Iris pigment epithelial cell (primary cell): ENCODE data around the gene NAALADL1.
"Not testable (repeated sequence)": the region's sequence is repeated elsewhere in the genome, so short reads cannot be mapped to it uniquely, and the experiment has no call there.

Source experiments
- DNase-seq: peaks from one replicate; pipeline ENCODE4 v3.0.0-alpha.2; 2011; ENCODE audit warnings: low read depth

Gene NAALADL1

DNA sequence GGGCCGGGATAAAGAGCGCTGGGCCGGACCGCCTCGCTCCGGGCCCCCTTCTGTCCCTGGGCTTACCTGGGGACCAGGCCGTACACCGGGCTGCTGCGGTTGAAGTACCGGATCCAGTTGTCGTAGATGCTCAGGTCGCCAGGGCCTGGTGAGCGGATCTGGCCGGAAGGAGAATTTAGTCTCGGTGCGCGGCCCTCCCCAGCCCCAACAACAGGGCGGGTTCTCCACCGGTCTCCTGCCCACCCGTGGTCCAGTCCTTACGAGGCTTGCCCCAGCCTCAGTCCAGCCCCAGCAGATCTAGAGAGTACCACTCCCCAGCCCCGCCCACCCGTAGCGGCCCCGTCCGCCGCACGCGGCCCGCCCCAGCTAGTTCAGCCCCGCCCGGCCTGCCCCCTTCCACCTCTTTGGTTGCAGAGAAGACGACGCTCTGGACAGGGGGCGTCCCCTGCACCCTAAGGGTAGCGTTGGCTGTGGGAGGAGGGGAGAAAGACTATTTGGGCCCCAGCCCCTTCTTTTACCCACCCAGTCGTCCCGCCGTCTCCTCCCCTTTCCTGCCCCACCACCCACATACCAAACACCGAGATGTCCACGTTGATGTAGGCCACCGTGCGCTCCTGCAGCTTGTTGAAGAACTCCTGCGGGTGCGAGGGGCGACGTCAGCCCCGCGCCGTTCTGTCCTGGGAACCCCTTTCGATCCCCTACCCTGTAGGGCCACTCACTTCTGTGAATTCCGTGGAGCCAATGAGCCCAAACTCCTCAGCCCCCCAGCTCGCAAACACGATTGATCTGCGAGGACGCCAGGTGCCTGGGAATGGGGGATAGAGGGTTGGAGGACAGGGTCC is 10.6 kb downstream of the NAALADL1 start:
- no peak for DNase-seq

DNA sequence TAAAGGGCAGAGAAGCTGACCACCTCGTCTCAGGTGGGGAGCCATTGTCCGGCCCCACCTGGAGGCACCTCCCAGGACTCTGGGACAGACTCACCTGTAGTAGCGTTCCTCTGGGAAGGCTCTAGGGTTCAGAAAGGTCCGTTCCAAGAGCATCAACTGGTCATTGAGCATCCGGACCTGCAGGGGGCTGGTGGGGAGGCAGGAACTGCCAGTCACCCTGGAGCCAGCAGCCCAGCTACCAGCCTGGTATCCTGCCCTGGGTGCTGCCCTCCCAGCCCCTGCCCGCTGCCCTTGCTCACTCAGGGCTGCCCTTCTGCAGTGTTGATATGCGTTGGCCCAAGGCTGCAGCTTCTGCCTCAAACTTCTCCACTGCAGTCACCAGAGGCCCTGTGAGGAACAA is 12.6 kb downstream of the NAALADL1 start:
- DNase-seq, result no peak

DNA sequence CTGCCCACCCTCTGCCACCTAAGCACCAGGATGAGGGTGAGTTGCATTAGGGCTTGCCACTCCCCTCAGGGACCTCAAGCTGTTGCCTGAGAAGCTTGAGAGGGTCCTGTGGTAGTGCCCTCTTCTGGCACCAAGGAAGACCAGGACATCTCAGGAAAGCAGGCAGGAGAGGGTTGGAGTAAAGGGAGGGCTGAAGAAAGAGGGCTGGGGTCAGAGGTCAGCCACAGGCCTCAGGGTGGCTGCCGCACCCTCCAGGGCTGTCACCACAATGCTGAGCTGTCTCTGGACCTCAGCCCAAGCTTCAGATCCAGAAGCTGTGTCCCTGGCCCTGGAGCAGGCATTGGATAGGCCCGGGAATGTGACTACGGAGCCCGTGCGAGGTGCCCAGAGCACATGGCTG is 13.3 kb downstream of the NAALADL1 start:
- no peak for DNase-seq

DNA sequence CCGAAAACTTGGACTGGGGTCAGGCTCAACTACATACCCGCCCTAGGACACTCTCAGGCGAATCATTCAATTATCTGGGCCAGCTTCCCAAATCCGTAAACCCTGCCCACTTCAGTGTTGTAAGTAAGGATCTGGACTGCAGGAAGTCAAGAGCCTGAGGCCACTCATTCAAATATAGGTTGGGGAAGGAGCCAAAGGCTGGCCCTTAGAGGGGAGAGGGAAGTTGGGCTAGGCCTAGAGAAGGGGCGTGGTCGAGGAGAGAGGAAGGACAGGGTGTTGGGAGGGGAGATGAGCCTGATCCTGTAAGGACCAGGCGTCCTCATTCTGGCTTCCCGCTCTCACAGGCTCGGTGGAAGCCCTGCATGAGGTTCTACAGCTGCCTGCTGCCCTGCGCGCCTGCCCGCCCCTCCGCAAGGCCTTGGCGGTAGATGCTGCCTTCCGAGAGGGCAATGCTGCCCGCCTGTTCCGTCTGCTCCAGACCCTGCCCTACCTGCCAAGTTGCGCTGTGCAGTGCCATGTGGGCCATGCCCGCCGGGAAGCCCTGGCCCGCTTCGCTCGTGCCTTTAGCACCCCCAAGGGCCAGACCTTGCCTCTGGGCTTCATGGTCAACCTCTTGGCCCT is 14.4 kb downstream of the NAALADL1 start:
- DNase-seq, result no peak

DNA sequence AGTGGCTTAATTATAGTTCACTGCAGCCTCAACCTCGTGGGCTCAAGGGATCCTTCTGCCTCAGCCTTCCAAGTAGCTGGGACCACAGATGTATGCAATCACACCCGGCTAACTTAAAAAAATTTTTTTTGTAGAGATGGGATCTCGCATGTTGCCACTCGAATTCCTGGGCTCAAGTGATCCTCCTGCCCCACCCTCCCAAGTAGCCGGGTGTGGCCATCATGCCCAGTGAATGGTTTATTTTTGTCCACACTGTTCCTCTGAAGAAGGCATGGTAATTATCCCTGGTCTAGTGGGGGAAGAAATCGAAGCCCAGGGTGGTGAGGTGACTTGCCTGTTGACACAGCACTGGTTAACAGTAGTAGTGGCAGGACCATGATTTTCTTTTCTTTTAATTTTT is 15.5 kb downstream of the NAALADL1 start:
- DNase-seq, result no peak

DNA sequence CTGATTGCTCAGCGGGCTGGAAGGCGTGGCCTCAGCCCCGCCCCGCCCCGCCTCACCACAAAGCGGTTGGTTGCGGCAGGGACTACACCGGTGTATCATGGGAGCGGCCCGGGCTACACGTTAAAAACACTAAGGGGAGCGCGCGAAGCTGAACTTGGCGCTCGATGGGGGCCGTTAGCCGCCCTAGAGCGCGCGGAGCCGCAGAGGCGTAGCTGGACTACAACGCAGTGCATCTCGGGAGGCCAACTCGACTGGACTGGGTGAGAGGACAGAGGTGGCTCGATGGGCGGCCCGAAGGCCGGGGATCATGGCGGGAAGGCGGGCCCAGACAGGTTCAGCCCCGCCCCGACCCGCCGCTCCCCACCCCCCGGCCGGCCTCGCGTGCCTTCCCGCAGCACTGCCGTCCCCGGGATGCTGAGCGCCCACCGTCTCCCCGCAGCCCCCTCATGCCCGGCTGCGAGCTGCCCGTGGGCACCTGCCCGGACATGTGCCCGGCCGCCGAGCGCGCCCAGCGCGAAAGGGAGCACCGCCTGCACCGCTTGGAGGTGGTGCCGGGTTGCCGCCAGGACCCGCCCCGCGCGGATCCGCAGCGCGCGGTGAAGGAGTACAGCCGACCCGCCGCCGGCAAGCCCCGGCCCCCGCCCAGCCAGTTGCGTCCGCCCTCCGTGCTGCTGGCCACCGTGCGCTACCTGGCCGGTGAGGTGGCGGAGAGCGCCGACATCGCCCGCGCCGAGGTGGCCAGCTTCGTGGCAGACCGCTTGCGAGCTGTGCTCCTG is 17.3 kb downstream of the NAALADL1 start, which contains the start of gene SAC3D1:
Gene SAC3D1, plus strand, starts transcription at position 364 of the 776 bp plus-strand sequence. Its CDS starts 83 bp downstream, at position 447.
- DNase-seq, result peak; percentile 92

DNA sequence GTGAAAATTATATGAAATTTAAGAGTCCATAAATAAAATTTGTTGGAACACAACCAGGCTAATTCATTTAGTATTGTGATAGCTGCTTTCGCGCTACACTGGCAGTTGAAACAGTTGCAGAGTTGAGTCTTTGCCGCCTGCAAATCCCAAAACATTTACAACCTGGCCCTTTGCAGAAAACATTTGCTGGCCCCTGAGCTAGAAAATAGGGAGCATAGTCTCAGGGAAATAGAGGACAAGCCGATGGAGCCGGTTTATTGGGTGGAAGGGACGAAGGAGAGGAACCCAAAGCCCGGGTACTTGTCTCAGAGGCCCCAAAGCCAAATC is 17.9 kb downstream of the NAALADL1 start:
- no peak for DNase-seq

DNA sequence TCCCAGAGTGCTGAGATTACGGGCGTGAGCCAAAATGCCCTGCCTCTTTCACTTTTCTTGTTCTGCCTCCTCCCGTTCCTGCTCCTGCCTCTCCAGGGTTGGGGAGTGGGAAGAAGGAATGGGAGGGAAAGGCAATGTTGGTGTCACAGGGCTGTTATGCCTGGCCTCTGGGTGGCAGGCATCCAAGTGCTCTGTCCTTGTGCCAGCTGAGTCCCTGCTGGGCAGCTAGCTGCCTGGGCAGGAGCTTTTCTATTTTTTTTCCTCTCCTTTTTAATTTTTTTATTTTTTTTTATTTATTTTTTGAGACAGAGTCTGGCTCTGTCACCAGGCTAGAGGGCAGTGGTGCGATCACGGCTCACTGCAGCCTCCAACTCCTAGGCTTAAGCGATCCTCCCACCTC is 21.4 kb downstream of the NAALADL1 start:
- DNase-seq, result no peak

DNA sequence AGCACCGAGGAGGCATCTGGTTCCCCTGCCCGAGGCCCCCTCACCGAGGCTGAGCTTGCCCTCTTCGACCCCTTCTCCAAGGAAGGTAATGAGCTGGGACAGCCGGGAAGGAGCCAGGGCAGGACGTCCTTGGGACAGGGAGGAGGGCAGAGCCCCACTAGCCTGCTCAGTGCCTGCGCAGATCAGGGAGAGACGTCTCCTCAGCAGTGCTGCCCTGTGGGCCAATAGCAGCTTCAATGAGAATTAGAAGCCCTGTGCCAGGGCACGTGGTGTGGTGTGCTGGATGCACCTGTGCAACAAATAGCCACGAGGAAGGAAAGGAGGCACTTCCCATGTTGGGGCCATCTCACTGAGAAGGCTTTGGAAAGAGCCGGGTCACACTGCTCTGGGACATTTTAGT is 22.8 kb downstream of the NAALADL1 start:
- DNase-seq, result no peak

DNA sequence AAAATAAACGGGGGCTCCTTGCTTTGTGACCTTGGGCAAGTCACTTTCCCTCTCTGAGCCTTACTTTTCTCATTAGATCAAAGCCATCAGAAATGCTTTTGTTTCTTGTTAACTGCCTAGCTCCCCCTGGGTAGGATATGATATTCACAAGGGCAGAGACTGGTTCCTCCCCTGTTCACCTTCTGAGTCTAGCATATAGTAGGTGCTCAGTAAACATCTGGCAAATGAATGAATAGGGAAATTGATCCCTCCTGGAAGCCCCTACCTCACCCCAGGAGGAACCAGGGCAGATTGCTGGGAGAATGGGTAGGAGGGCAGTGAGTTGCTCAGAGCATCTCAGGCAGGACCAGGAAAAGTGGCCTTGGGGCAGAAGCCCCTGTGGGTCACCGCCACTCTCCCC is 23.9 kb downstream of the NAALADL1 start:
- no peak for DNase-seq

DNA sequence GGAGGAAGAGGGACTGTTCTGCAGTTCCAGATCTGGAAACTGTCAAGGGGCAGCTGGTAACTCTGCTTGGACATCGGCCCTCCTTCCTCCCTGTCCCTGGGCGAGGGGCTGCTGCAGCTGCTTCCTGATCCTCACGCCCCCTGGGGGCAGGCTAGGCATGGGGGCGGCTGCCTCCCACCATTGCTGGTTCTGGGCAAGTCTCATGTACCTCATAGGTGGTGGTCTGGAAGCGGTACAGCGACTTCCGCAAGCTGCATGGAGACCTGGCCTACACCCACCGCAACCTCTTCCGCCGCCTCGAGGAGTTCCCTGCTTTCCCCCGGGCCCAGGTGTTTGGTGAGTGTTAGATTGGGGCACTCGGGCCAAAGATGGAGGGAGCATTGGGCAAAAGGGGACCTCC is 26.1 kb downstream of the NAALADL1 start:
- no peak for DNase-seq

DNA sequence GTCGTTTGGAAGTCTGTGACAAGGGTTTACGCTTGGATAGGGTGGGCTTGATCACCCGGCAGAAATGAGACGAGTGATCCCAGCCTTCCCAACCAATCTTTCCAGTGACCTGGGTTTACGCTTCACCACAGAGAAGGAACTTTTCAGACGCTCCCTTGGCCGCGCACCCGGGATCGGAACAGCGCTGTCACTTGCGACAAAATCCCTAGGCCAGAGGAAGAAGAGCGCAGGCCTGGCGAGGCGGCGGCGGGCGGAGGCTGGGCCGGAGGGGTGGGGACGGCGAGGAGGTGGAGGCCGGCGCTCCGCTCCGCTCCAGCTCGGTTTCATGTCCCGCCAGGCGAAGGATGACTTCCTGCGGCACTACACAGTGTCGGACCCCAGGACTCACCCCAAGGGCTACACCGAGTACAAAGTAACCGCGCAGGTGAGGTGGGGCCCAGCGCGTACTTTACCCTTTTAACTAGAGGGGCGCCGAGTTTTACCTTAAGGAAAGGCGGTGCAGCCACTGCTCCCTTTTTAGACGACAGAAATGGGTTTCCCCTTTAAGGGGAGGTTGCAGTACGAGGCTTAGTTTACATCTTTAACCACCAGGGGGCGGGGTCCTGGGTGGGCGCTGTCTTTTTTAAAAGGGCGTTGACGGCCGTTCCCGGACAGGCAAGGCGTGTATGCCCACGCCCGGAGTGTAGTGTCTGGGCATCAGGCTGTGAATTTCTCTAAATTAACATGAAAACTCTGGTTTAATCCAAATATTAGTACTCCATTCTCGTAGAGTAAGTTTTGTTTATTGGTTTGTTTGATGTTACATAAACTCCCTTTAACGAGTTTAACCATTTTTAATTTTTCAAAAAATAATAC is 30.9 kb downstream of the NAALADL1 start, which contains the start of gene SNX15:
Gene SNX15, plus strand, starts transcription at position 227 of the 855 bp plus-strand sequence. Its CDS starts 99 bp downstream, at position 326.
- DNase-seq, result peak; percentile 97

DNA sequence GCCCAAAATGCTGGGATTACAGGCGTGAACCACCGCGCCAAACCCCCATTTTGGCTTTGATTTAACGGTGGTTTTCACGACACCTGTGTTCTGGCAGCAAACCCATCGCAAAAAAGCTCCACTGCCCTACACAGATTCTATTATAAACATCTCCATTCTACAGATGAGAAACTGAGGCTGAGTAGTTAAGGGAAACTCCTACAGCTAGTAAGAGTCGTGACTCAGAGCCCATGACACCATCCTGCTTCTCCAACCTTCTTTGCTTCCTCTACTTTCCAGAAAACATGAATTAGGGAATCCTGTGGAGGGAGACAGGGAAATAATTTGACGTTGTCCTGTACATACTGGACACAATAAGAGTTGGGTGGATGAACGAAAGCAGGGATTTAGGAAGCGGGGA is 31.5 kb downstream of the NAALADL1 start:
- DNase-seq, result no peak

DNA sequence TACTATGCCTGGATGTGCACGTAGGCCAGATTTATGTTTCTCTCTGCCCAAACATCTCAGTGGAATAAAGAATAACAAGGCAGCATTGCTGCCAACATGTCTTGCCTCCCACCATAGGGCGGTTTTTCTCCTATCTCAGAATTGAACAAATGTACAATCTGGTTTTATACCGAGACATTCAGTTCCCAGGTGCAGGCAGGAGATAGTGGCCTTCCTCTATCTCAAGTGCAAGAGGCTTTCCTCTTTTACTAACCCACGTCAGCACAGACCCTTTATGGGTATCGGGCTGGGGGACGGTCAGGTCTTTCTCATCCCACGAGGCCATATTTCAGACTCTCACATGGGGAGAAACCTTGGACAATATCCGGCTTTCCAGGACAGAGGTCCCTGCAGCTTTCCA is 34.9 kb downstream of the NAALADL1 start:
- not testable (repeated sequence) for DNase-seq

DNA sequence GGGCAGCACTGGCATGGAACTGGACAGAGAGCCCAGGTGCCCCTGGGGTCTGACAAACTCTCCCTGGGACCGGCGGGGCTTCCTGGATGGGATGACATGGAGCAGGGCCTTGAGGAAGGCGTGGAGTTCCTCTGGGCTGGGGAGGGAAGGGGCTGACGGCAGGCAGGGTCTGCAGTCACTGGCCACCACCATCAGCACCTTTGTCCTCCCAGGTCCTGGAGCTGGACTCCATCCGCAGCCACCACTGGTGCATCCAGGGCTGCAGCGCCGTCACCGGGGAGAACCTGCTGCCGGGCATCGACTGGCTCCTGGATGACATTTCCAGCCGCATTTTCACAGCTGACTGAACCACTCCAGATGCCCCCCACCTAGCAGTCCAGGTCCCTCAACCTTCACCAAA is 36.8 kb downstream of the NAALADL1 start:
- DNase-seq, result no peak

DNA sequence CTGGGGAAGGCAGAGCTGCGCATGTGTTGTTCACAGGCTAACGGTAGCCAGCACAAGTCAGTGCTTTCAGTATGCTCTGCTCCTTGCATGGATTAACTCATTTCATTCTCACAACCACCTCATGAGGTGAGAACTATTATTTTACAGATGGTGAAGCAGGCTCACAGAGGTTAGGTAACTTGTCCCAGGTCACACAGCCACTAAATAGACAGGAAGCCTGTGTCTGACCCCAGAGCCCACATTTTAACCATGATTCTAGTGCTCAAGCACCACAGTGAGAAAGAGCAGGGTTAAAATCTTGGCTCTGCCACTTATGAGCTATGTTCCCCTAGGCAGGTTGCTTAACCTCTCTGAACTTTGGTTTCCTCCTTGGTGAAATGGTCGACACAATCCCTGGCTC is 37.4 kb downstream of the NAALADL1 start:
- no peak for DNase-seq

DNA sequence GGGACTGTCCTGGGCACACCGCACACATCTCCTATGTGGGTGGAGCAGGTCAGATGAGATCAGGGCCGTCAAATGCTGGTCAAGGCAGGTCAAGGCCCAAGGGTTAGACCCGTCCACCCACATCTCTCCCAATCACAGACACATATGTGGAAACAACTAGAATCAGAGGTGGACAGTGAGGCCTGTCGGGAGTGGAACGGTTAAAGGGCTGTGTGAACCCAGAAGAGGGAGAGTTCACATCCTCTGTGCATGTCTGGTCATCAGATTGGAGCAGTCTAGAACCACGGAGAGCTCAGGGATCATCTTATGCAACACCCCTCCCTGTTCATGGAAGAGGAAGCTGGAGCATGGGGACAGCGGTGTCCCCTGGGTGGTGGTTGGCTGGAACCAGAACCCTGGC is 38.5 kb downstream of the NAALADL1 start:
- no peak for DNase-seq

DNA sequence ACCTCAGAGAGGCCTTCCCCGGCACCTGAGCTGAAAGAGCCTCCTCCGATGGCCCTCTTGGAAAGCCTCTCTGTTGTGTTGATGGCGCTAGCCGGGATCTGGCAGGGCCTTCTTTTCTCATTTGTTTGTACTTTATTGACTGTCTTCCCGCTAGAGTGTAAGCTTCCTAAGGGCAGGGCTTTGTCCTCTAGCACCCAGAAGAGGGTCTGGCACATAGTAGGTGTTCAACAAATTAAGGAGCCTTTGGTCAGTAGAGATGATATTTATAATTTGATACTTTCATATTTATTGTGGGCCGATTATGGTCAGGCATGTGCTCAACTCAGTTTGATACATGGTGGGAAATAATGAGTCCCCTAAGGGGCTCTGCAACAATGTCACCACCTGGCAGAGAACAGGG is 40.4 kb downstream of the NAALADL1 start:
- no peak for DNase-seq

DNA sequence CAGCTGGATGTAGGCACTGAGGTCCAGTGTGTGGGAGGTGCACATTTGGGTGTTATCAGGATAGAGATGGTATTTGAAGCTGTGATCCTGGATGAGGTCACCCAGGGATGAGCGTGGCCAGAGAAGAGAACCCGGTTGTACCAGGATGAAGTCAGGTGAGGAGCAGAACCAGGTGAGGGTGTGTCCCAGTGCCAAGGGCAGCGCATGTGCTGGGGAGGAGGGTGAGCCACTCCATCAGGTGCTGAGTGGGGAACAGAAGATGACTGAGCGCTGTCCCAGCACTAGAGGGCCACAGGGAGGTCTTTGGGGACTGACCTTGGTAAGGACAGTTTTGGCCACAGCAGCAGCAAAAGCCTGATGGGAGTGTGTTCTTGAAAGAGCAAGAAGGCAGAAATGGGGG is 41.6 kb downstream of the NAALADL1 start:
- no peak for DNase-seq

DNA sequence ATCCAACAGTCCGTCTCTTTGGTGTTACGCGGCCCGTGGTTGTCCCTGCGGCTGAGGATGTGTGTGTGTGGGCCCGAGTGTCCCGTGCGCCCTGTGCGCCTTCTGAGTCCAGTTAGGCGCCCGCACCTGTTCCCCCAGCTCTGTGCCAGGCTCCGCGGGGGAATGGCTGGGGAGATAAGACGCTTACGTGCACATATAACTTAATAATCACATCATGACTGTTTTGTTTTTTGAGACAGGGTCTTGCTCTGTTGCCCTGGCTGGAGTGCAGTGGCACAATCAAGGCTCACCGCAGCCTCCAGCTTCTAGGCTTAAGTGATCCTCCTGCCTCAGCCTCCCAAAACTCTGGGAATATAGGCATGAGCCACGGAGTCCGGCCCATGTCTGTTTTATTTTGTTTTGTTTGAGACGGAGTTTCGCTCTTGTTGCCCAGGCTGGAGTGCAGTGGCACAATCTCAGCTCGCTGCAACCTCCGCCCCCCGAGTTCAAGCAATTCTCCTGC is 43.6 kb downstream of the NAALADL1 start:
- peak; percentile 29 for DNase-seq

DNA sequence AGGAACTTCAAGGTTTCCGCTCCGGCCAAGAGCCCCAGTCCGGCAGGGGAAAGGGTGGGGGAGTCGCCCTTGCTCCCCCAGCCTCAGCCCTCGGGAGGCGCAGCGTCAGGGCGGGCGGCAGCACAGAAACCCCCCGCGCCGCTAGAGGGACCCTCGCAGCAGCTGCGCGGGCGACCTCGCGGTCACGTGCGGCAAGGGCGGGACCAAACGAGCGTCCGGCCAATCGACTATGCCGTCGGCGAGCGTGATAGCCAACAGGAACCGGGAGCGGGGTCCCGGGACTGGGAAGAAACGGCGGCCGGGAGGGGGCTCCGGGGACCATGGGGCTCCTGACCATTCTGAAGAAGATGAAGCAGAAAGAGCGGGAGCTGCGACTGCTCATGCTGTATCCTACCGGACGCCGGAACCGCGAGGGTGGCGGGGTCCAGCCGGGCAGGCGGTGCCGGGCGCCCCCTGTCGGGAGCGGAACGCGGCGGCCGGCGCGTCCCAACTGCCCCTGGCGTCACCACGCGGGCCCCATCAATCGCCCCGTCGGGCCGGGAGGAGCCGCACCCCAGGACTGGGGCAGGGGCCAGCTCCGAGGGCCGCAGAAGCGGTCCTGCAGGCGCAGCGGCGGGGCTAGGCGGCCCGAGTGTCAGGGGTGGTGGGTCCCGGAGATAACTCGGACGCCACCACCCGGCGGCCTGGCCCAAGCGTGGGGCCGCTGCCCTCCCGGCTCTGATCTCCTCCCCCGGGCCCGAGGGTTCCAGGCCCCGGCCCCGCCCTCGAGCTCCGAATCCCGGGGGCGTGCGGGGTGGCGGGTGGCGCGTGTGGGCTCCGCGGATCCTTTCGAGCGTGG is 44.2 kb downstream of the NAALADL1 start, which contains the start of gene ARL2:
Gene ARL2, plus strand, starts transcription at position 273 of the 838 bp plus-strand sequence. Its CDS starts 48 bp downstream, at position 321.
- peak; percentile 86 for DNase-seq
